GM13977 (cell line): ENCODE data around the gene IMMP2L.

ENCODE experiments used
- DNase-seq: peaks from one replicate; pipeline ENCODE4 v3.0.0; 2012; ENCODE audit warnings: low spot score
- CTCF ChIP-seq: IDR thresholded peaks from 2 replicates; pipeline ENCODE4 v1.5.1; 2012; ENCODE audit warnings: mild to moderate bottlenecking, control low read depth; ENCODE audit not compliant: insufficient read depth; ENCODE audit errors: extremely low read depth, missing control alignments
- in situ Hi-C: fragments of 300-500 bp; cut with MboI; formaldehyde crosslinking; loops from one replicate; pipeline ENCODE4 v1.12.0; 2022; ENCODE audit warnings: low sequenced_read_pairs, low pct_unique_long_range_greater_than_20kb, mixed read lengths, inconsistent platforms; ENCODE audit not compliant: unreplicated experiment

IMMP2L gene

GRCh38 chr7:111108496-111108895 is 453.8 kb downstream of the IMMP2L start:
- in situ Hi-C loops, result no loop called here
- TF ChIP-seq CTCF, result no peak
- DNase-seq, result no peak

GRCh38 chr7:111108000-111108399 is 454.3 kb downstream of the IMMP2L start:
- no peak for TF ChIP-seq CTCF
- no peak for DNase-seq
- in situ Hi-C loops, result no loop called here

- in situ Hi-C loops, result no loop called here
- no peak for DNase-seq
- no peak for TF ChIP-seq CTCF
Observed at GRCh38 chr7:111107579-111107978, 454.7 kb downstream of the IMMP2L start.

GRCh38 chr7:111105269-111105668 is 457.0 kb downstream of the IMMP2L start:
- no peak for TF ChIP-seq CTCF
- DNase-seq, result no peak
- in situ Hi-C loops, result no loop called here

GRCh38 chr7:111104710-111105109 is 457.6 kb downstream of the IMMP2L start:
- in situ Hi-C loops, result no loop called here
- no peak for DNase-seq
- no peak for TF ChIP-seq CTCF

- DNase-seq, result no peak
- no peak for TF ChIP-seq CTCF
- in situ Hi-C loops, result no loop called here
Observed at GRCh38 chr7:111103678-111104274, 458.5 kb downstream of the IMMP2L start.

- in situ Hi-C loops, result no loop called here
- DNase-seq, result no peak
- TF ChIP-seq CTCF, result no peak
Observed at GRCh38 chr7:111103136-111103535, 459.2 kb downstream of the IMMP2L start.
